ENCODE measurements around the gene CPNE7.
"Not testable (repeated sequence)": the region's sequence is repeated elsewhere in the genome, so short reads cannot be mapped to it uniquely, and the experiment has no call there.

Gene CPNE7

DNA sequence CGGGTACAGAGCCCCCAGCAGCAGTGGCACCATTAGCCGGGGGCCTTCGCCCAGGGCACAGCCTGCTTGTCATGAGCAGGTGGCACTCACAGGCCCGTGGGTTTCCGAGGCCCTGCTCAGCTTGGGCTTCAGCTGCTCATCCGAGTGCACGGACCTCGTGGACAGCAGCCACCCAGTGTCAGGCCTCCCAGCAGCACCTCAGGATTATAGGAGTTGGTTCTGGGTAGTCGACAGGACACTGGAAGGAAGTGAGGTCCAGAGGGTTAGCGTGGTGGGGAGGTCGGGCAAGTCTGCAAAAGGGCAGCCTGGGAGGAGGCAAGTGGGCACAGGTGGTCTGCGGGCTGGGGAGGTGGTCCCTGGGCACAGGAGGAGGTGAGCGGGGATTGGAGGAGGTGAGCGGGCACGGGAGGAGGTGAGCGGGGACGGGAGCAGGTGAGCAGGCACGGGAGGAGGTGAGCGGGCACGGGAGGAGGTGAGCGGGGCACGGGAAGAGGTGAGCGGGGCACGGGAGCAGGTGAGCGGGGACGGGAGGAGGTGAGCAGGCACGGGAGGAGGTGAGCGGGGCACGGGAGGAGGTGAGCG, 5.1 kb upstream of the CPNE7 start:
- POLR2A ChIA-PET (ENCODE audit: low non-redundant PET) = no interaction called here
- CTCF ChIA-PET = interaction anchor here (0.6 kb wide), 1 partner anchor 108 kb away, joined by 3 read pairs; no protein-coding TSS in a partner anchor
- no peak for DNase-seq (ENCODE audit: low spot score)
- TF ChIP-seq, protein P1, sequence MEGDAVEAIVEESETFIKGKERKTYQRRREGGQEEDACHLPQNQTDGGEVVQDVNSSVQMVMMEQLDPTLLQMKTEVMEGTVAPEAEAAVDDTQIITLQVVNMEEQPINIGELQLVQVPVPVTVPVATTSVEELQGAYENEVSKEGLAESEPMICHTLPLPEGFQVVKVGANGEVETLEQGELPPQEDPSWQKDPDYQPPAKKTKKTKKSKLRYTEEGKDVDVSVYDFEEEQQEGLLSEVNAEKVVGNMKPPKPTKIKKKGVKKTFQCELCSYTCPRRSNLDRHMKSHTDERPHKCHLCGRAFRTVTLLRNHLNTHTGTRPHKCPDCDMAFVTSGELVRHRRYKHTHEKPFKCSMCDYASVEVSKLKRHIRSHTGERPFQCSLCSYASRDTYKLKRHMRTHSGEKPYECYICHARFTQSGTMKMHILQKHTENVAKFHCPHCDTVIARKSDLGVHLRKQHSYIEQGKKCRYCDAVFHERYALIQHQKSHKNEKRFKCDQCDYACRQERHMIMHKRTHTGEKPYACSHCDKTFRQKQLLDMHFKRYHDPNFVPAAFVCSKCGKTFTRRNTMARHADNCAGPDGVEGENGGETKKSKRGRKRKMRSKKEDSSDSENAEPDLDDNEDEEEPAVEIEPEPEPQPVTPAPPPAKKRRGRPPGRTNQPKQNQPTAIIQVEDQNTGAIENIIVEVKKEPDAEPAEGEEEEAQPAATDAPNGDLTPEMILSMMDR (conservative IDR thresholded peaks at IDR 0.05; ENCODE audit: low read depth) = no peak
- H3K27ac ChIP-seq = no peak overlapping the region

DNA sequence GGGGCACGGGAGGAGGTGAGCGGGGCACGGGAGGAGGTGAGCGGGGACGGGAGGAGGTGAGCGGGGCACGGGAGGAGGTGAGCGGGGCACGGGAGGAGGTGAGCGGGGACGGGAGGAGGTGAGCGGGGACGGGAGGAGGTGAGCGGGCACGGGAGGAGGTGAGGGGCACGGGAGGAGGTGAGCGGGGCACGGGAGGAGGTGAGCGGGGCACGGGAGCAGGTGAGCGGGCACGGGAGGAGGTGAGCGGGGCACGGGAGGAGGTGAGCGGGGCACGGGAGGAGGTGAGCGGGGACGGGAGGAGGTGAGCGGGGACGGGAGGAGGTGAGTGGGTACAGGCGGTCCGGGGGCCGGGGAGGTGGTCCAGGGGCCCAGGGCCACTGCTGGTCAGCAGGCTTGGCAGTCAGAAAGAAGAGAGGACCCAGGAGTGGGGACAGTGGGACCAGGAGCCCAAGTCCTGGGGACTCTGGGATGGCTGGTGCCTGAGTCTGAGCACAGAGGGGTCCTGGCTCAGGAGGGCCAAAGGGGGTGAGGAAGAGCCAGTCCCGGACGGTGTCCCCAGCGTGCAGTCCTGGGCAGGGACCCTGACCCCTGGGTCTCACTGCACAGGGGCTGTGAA, 4.5 kb upstream of the CPNE7 start:
- DNase-seq (ENCODE audit: low spot score); POLR2A ChIA-PET (ENCODE audit: low non-redundant PET); H3K27ac ChIP-seq: not testable (repeated sequence)
- CTCF ChIA-PET = interaction anchor here (0.7 kb wide), 1 partner anchor 149 kb away, joined by 3 read pairs; no protein-coding TSS in a partner anchor

DNA sequence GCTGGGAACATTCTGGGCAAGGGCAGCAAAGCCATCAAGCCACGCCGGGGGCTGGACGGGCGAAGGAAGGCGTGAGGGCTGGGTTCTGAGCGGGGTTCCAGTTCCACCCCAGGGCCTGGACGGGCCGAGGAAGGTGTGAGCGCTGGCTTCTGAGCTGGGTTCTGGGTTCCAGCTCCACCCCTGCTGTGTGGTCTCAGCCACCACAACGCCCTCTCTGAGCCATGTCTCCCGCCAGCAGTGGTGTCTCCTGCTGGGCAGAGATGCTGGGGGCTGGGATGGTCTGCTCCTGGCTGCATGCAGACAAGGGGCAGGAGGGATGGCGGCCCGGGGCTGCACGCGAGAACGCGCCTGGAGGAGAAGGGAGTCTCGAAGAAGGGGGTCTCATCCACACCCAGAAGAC, 3.9 kb upstream of the CPNE7 start:
- ChIA-PET POLR2A (ENCODE audit: low non-redundant PET) (no interaction called here), CTCF (interaction anchor here (0.7 kb wide), 1 partner anchor 148 kb away, joined by 3 read pairs; no protein-coding TSS in a partner anchor)
- H3K27ac ChIP-seq = no peak overlapping the region
- no peak for DNase-seq (ENCODE audit: low spot score)
- TF ChIP-seq, protein P1 (conservative IDR thresholded peaks at IDR 0.05; ENCODE audit: low read depth) = no peak

DNA sequence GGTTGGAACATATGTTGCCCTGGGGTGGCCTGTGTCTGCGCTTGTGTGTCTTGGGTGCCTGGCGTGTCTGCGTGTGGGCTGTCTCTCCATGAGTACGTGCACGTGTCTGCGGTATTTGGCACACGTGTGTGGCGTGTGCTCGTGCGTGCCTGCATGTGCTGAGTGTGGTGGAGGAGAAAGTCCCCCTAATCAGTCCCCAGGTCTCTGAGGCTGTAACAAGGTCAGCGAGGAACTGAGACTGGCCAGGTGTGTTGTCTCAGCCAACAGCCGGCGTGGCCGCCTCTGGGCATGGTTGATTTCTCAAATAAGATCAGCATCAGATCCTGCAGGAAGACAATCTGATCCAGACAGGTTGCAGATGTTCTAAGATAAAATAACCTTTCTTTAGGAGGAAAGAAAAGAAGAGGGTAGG, 3.5 kb upstream of the CPNE7 start:
- H3K27ac ChIP-seq = no peak overlapping the region
- POLR2A ChIA-PET (ENCODE audit: low non-redundant PET) = no interaction called here
- DNase-seq (ENCODE audit: low spot score) = no peak
- TF ChIP-seq, protein P1 (conservative IDR thresholded peaks at IDR 0.05; ENCODE audit: low read depth) = no peak
- CTCF ChIA-PET = no interaction called here

DNA sequence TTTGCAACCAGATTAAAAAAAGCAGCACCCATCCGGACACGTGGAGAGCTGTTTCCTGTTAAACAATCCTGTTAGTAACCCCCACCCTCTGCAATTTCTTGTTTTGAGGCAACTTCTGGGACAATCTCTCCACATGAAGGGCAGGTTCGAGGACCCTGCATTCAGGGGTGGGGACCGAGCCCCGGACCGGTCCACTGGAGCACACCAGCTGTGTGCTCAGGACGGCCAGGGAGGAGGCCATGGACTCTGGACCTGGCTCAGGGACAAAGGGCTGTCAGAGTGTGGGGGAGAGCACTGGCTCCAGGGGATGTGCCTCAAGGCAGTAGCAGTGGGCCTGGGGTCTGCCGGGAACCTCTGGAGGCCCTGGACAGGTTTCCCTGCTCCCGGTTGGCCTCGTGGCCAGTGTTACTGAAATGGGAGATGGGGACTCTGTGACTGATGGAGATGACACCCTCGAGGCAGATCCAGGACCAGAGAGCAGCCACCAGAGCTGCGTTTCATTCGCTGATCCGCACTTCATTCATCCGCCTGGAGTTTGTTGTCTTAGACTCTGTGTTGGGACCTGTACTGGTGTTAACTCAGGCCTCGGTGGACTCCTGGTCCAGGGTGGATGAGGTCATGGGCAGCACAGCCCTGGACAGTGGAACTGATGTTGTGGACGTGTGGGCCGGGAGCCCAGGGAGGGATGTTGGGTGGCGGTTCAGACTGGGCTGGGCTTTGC, 2.9 kb upstream of the CPNE7 start:
- POLR2A ChIA-PET (ENCODE audit: low non-redundant PET) = no interaction called here
- CTCF ChIA-PET = interaction anchor here (0.5 kb wide), 1 partner anchor 9 kb away, joined by 3 read pairs; no protein-coding TSS in a partner anchor

DNA sequence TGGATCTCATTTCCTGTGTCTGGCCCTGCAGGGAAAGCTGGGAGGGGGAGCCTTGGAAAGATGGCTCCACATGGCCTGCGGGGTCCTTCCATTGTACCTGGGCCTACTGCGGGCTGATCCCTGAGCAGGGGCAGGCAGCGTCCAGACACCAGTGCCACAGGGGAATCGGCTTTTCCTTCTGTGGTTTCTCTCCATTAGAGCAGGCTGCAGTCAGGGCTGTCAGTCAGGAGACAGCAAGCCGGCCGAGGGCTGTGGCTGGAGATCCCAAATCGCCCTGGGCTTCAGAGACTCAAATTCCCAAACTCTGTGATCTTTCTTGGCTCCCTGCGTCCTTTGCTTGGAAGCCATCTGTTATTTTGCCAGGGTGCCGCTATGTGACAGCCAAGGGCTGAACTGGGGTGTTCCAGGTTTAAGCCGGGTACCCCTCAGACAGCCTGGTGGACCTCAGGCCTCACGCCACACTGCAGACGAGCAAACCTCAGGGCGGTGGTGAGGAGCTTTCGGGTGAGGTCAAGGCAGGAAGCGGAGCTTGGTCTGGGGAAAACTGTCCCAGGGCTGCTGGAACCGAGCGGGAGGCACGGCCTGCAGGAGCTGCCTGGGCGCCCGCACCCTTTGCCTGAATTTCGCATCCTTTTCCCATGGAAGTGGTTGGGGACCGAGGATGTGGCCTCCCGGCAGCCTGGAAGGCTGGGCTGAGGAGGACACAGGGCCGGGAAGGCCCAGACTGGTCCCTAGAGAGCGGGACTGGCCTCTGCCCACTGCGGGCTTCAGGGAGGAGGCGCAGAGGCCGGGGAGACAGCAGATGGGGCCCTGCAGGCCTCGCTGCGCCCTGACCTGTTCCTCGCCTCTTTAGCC, 1.5 kb upstream of the CPNE7 start:
- no peak for DNase-seq (ENCODE audit: low spot score)
- POLR2A ChIA-PET (ENCODE audit: low non-redundant PET) = no interaction called here
- peak overlapping the region; percentile 8; the same call in 1 of the 2 replicates for H3K27ac ChIP-seq

More for the DNA sequence above, 2.9 kb upstream of the CPNE7 start:
- TF ChIP-seq, protein P1 (conservative IDR thresholded peaks at IDR 0.05; ENCODE audit: low read depth) = no peak
- H3K27ac ChIP-seq = no peak overlapping the region
- DNase-seq (ENCODE audit: low spot score) = no peak

More for the DNA sequence above, 1.5 kb upstream of the CPNE7 start:
- CTCF ChIA-PET = interaction anchor here (0.6 to 0.8 kb wide), 3 partner anchors 16 to 177 kb away, joined by 3 to 6 read pairs (median 4); no protein-coding TSS in a partner anchor
- TF ChIP-seq, protein P1 (conservative IDR thresholded peaks at IDR 0.05; ENCODE audit: low read depth) = no peak

Measured in RWPE1 (cell line).